Muscle of arm (tissue), 12 donors: ENCODE results near the gene H2AZ2. TPM values are rescaled to one million over a fixed set of nuclear protein-coding genes. Genes with fewer than 3 reads are reported as not detected.
"Not testable (repeated sequence)": the region's sequence is repeated elsewhere in the genome, so short reads cannot be mapped to it uniquely, and the experiment has no call there.

ENCODE experiments used
- DNase-seq: peaks from one replicate; pipeline ENCODE4 v3.0.0-alpha.2; 2013
- polyA plus RNA-seq, 12 donors: library from polyadenylated mRNA; unstranded; fragments of 120-200 nt; gene quantifications; one replicate each; pipeline ENCODE4 v1.2.1, GENCODE V29; 2013; ENCODE audit not compliant: insufficient read length in 12 of 12

H2AZ2 gene
- polyA plus RNA-seq, 12 donors, result 95.5 to 699 (median 149) TPM

DNA sequence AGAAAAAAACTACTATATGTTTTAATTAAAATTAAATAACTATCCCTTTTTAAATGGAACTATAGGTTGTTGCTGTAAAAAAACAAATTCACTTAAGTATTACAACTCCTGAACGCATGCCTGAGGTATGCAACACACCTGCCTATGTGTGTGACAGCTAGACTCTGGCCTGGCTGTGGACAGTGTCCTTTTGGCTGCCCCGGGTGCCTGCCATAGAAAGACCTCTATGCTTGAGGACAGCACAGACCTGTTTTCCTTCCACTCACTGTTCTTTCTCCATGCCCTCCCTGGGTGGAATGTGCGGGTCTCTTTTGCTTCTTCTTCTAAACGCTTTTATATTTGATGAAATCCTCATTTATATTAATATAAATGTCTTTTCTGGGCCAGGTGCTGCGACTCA is 57.9 kb downstream of the H2AZ2 start:
- DNase-seq, result no peak

DNA sequence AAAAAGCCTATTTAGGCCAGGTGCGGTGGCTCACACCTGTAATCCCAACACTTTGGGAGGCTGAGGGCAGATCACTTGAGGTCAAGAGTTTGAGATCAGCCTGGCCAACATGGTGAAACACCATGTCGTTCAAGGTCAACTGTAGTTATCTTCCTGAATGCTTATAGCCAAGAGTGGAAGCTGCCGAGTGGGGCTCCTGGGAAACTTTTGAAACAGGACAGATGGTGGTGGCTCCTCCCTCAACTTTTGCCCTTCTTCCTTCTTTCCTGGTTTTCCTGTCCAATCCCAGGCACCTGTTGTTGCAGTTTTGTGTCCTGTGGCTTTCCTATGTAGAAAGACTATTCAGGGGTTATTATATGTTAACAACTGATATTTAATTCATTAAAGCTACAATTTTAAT is 60.1 kb downstream of the H2AZ2 start:
- no peak for DNase-seq

DNA sequence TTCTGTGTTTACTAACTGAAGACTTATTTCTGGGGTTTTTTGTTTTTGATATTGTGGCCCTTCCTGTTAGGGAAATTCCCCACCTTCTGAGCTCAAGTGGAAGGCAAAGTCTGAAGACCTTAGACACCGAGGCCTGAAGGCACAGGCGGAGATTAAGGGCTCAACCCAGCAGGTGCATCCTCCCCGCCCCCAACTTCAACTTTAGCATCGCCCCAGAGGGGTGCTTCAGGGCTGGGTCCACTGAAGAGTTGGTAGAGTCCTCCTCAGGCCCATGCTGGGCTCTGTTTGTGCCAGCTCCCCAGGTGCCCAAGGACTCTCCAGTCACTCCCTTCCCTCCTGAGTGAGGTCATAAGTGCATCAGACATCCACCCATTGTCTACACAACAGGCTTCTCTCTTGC is 60.8 kb downstream of the H2AZ2 start:
- DNase-seq, result no peak

DNA sequence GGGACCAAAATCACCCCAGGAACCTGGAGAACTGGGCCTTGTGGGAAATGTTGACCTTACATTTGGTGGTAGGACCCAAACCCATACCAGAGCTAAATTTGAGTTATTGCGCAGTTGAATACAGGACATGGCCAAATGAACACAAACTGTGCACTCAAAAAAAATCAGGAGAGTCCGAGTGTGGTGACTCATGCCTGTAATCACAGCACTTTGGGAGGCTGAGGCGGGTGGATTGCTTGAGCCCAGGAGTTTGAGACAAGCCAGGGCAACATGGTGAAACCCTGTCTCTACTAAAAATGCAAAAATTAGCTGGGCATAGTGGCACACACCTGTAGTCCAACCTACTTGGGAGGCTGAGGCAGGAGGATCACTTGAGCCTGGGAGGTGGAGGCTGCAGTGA is 62.7 kb downstream of the H2AZ2 start:
- not testable (repeated sequence) for DNase-seq

DNA sequence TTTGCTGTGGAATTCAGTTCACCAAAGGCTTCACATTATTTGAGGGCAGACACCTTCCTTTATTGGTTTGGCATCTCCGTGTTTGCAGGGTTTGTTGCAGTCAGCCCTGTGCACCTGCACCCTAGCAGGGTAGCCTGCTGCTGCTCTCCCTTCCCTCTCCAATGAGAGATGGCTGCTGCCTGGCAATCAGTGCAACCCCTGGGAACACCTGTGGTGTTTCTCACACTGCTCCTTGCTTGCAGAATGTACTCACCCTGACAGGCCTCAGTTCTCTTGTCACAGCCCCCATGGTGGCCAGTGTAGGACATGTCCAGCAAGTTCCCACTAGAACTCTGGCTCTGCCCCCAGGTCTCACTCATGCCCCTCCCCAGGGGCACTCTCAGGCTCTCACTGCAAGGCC is 63.5 kb downstream of the H2AZ2 start:
- no peak for DNase-seq

DNA sequence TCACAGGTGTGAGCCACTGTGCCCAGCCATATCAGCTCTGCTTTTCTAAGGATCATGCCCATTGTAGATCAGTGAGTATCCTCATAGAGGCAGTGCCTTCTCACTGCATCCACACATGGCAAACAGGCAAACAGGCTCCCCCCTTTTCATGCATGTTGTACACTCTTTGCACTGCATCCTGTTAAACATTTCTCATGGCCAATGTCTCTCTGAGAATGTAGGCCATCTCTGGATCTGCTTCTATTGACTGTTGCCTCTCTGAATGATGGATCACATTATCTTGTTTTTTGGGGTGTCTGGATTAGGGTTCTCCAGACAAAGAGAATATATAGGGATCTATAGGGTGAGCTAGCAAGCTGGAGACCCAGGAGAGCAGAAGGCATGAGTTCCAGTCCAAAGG is 64.5 kb downstream of the H2AZ2 start:
- no peak for DNase-seq

DNA sequence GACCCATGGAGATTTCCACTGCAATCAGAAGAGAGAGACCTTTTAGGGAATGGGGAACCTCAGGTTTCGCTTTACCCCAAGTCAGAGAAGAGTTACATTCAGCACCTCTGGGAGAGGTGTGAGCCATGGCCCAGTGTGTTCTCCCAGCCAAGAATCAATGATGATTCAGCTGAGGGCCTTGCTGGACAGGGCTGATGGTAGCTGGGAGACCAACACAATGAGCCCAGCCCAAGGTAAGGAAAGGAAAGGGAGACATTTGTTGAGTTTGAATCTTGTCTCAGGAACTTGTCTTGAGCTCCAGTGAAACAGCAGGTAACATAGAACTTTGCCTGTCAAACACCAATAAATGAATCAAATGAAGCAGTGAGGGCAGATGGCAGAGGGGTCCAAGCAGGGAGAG is 65.4 kb downstream of the H2AZ2 start:
- no peak for DNase-seq

Other genes starting within 250 kb of the H2AZ2 start
- gene OGDH, start 241.5 kb downstream of the H2AZ2 start, polyA plus RNA-seq, result 10 to 100 TPM in 11 of 12 donors, not detected in 1; 39.0 to 69.0 (median 58.2) TPM
- gene ZMIZ2, start 99.2 kb downstream of the H2AZ2 start, polyA plus RNA-seq, result 10 to 100 TPM in 11 of 12 donors, not detected in 1; 24.5 to 90.1 (median 34.1) TPM
- gene PPIA, start 51.4 kb downstream of the H2AZ2 start, polyA plus RNA-seq, result 1,000 to 10,000 TPM in 2 of 12 donors, 100 to 1,000 TPM in 9, not detected in 1; 595 to 1,013 (median 803) TPM
- gene PURB, start 37.4 kb upstream of the H2AZ2 start, polyA plus RNA-seq, result 10 to 100 TPM in 11 of 12 donors, not detected in 1; 25.1 to 44.7 (median 36.1) TPM
- gene MYO1G, start 130.9 kb upstream of the H2AZ2 start, polyA plus RNA-seq, result 1 to 10 TPM in 1 of 12 donors, under 1 TPM in 9, not detected in 2; 0.35 to 5.5 (median 0.59) TPM
- 10 to 100 TPM in 11 of 12 donors, not detected in 1; 33.7 to 43.4 (median 38.3) TPM for gene CCM2, start 152.1 kb upstream of the H2AZ2 start, polyA plus RNA-seq
- gene NACAD, start 240.9 kb upstream of the H2AZ2 start, polyA plus RNA-seq, result 10 to 100 TPM in 1 of 12 donors, 1 to 10 TPM in 10, not detected in 1; 2.8 to 10.0 (median 4.9) TPM